HepG2 (cell line): ENCODE measurements around the gene FAAP20. TPM values are rescaled to one million over a fixed set of nuclear protein-coding genes. Genes with fewer than 3 reads are reported as not detected.

Experiments used
- GABPB1 ChIP-seq: IDR thresholded peaks from 2 replicates; pipeline ENCODE4 v1.6.1; 2016; ENCODE audit warnings: mild to moderate bottlenecking, missing genetic modification reagents, moderate library complexity, missing compliant biosample characterization
- KLF16 ChIP-seq, 2 experiments: sonication (generic) in 1 of 2; formaldehyde crosslinking in 1 of 2; IDR thresholded peaks; 2 replicates each; pipeline versions ENCODE4 v1.6.1 to v1.8.0; 2016 to 2023; ENCODE audit warnings: missing genetic modification reagents in 2 of 2, missing compliant biosample characterization in 1 of 2
- MAFF ChIP-seq: IDR thresholded peaks from 2 replicates; pipeline ENCODE4 v1.6.1; 2011; ENCODE audit warnings: low read depth, low read length, improper control_type of control experiment
- ZNF121 ChIP-seq: sonication (generic); formaldehyde crosslinking; IDR thresholded peaks from 2 replicates; pipeline ENCODE4 v1.5.0; 2020; ENCODE audit warnings: mild to moderate bottlenecking, missing genetic modification reagents
- ZNF747 ChIP-seq: sonication (generic); formaldehyde crosslinking; IDR thresholded peaks from 2 replicates; pipeline ENCODE4 v1.8.1; 2023; ENCODE audit warnings: missing genetic modification reagents, mild to moderate bottlenecking, borderline replicate concordance
- polyA plus RNA-seq, 8 experiments: library from polyadenylated mRNA; depleted of rRNA in 3 of 8; stranded (reverse) in 7 of 8; unstranded in 1 of 8; fragments of >200 nt; fragmentation: Illumina TruSeq in 4 of 8; extraction: Trizol in 4 of 8; gene quantifications; 2 replicates each; pipeline versions ENCODE4 v1.2.1 to v1.2.3, GENCODE V29; 2011 to 2016; ENCODE audit warnings: low read depth in 4 of 8, missing spikeins in 1 of 8, mixed read lengths in 1 of 8; ENCODE audit not compliant: insufficient read depth in 1 of 8
- total RNA-seq, 5 experiments: library from RNA; depleted of rRNA; stranded (reverse); fragments of >200 nt; fragmentation: Illumina TruSeq; extraction: Trizol; gene quantifications; 2 replicates each; pipeline ENCODE4 v1.2.3, GENCODE V29; 2016; ENCODE audit warnings: low read depth in 1 of 5
- TF ChIP-seq, protein P1 (sequence below): sonication (generic); formaldehyde crosslinking; IDR thresholded peaks from 2 replicates; pipeline ENCODE4 v1.5.1; 2020; ENCODE audit warnings: mild to moderate bottlenecking, missing genetic modification reagents, moderate library complexity
- TF ChIP-seq, protein P2 (sequence below): sonication (generic); formaldehyde crosslinking; IDR thresholded peaks from 2 replicates; pipeline ENCODE4 v1.4.0; 2020; ENCODE audit warnings: missing genetic modification reagents, borderline replicate concordance
- TF ChIP-seq, protein P3 (sequence below): sonication (generic); formaldehyde crosslinking; IDR thresholded peaks from 2 replicates; pipeline ENCODE4 v1.8.1; 2022; ENCODE audit warnings: mild to moderate bottlenecking, missing genetic modification reagents
- TF ChIP-seq, protein P4 (sequence below): sonication (generic); formaldehyde crosslinking; IDR thresholded peaks from 2 replicates; pipeline ENCODE4 v1.8.1; 2023; ENCODE audit warnings: mild to moderate bottlenecking, missing genetic modification reagents
- TF ChIP-seq, protein P5 (sequence below): IDR thresholded peaks from 2 replicates; pipeline ENCODE4 v1.6.1; 2016; ENCODE audit warnings: low read depth, missing genetic modification reagents, missing compliant biosample characterization
- TF ChIP-seq, protein P6 (sequence below): sonication (generic); formaldehyde crosslinking; IDR thresholded peaks from 2 replicates; pipeline ENCODE4 v1.4.0; 2020; ENCODE audit warnings: mild to moderate bottlenecking, missing genetic modification reagents

The FAAP20 gene
- total and polyA plus RNA-seq, 2 of the 13 experiments (the other 11 are each of a cell fraction or from before 2014, with no cell fraction given), result 9.6 to 10.8 TPM

DNA sequence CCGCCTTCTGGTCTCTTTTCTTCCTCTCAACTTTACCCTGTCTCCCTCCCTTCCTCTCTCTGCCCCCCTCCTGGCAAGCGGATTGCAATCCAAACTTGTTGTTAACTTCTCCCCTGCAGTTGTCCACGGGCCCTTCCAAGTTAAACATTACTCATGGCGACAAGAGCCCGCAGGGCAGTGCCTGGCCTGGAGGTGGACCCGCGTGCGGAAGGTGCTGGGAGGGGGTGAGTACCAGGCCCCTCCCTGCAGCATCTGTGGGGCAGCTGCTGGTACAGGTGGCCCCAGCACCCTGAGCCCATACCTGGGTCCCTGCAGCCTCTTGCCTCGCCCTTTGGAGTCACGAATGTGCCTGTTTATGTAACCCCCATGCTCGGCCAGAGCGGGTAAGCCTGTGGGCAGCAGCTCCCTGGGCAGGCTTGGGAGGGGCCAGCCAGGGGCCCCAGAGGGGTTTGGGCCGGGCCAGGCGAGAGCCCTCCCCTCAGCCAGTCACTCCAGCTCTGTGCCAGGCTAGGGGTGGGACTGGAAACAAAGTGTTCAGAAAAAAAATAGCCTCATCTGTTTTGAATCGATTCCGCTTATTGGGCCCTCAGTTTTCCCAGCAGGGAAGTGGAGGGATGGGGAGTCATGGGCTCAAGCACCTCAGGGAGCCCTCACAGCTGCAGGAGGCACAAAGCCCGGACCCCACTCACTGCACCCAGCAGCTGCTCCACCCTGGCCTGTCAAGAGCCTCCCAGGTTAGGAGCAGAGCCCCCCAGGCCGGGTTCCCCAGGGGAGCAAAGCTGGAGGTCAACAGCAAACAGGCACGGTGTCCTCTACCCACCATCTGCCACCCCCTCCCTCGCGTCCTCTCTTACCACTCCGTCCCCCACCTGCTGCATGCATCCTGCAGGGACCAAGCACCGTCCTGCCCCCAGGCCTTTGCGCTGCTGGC lies 14.0 kb upstream of the FAAP20 start (continued):
- TF ChIP-seq, protein P1, sequence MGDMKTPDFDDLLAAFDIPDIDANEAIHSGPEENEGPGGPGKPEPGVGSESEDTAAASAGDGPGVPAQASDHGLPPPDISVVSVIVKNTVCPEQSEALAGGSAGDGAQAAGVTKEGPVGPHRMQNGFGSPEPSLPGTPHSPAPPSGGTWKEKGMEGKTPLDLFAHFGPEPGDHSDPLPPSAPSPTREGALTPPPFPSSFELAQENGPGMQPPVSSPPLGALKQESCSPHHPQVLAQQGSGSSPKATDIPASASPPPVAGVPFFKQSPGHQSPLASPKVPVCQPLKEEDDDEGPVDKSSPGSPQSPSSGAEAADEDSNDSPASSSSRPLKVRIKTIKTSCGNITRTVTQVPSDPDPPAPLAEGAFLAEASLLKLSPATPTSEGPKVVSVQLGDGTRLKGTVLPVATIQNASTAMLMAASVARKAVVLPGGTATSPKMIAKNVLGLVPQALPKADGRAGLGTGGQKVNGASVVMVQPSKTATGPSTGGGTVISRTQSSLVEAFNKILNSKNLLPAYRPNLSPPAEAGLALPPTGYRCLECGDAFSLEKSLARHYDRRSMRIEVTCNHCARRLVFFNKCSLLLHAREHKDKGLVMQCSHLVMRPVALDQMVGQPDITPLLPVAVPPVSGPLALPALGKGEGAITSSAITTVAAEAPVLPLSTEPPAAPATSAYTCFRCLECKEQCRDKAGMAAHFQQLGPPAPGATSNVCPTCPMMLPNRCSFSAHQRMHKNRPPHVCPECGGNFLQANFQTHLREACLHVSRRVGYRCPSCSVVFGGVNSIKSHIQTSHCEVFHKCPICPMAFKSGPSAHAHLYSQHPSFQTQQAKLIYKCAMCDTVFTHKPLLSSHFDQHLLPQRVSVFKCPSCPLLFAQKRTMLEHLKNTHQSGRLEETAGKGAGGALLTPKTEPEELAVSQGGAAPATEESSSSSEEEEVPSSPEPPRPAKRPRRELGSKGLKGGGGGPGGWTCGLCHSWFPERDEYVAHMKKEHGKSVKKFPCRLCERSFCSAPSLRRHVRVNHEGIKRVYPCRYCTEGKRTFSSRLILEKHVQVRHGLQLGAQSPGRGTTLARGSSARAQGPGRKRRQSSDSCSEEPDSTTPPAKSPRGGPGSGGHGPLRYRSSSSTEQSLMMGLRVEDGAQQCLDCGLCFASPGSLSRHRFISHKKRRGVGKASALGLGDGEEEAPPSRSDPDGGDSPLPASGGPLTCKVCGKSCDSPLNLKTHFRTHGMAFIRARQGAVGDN (CRISPR knock-in tag), result peak; percentile 48
- TF ChIP-seq, protein P2, sequence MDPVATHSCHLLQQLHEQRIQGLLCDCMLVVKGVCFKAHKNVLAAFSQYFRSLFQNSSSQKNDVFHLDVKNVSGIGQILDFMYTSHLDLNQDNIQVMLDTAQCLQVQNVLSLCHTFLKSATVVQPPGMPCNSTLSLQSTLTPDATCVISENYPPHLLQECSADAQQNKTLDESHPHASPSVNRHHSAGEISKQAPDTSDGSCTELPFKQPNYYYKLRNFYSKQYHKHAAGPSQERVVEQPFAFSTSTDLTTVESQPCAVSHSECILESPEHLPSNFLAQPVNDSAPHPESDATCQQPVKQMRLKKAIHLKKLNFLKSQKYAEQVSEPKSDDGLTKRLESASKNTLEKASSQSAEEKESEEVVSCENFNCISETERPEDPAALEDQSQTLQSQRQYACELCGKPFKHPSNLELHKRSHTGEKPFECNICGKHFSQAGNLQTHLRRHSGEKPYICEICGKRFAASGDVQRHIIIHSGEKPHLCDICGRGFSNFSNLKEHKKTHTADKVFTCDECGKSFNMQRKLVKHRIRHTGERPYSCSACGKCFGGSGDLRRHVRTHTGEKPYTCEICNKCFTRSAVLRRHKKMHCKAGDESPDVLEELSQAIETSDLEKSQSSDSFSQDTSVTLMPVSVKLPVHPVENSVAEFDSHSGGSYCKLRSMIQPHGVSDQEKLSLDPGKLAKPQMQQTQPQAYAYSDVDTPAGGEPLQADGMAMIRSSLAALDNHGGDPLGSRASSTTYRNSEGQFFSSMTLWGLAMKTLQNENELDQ (CRISPR knock-in tag), result no peak
- TF ChIP-seq ZNF747 (CRISPR knock-in tag) (no peak; the same call in 1 of the 2 replicates), MAFF (no peak), ZNF121 (CRISPR knock-in tag) (no peak), KLF16 (CRISPR knock-in tag; IDR thresholded peaks at IDR 0.05) (no peak; a peak in 1 of 4 replicates), GABPB1 (no peak; the same call in 1 of the 2 replicates)
- TF ChIP-seq, protein P3, sequence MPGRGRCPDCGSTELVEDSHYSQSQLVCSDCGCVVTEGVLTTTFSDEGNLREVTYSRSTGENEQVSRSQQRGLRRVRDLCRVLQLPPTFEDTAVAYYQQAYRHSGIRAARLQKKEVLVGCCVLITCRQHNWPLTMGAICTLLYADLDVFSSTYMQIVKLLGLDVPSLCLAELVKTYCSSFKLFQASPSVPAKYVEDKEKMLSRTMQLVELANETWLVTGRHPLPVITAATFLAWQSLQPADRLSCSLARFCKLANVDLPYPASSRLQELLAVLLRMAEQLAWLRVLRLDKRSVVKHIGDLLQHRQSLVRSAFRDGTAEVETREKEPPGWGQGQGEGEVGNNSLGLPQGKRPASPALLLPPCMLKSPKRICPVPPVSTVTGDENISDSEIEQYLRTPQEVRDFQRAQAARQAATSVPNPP (CRISPR knock-in tag), result no peak
- TF ChIP-seq, protein P4, sequence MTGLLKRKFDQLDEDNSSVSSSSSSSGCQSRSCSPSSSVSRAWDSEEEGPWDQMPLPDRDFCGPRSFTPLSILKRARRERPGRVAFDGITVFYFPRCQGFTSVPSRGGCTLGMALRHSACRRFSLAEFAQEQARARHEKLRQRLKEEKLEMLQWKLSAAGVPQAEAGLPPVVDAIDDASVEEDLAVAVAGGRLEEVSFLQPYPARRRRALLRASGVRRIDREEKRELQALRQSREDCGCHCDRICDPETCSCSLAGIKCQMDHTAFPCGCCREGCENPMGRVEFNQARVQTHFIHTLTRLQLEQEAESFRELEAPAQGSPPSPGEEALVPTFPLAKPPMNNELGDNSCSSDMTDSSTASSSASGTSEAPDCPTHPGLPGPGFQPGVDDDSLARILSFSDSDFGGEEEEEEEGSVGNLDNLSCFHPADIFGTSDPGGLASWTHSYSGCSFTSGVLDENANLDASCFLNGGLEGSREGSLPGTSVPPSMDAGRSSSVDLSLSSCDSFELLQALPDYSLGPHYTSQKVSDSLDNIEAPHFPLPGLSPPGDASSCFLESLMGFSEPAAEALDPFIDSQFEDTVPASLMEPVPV (CRISPR knock-in tag), result no peak
- TF ChIP-seq, protein P5, sequence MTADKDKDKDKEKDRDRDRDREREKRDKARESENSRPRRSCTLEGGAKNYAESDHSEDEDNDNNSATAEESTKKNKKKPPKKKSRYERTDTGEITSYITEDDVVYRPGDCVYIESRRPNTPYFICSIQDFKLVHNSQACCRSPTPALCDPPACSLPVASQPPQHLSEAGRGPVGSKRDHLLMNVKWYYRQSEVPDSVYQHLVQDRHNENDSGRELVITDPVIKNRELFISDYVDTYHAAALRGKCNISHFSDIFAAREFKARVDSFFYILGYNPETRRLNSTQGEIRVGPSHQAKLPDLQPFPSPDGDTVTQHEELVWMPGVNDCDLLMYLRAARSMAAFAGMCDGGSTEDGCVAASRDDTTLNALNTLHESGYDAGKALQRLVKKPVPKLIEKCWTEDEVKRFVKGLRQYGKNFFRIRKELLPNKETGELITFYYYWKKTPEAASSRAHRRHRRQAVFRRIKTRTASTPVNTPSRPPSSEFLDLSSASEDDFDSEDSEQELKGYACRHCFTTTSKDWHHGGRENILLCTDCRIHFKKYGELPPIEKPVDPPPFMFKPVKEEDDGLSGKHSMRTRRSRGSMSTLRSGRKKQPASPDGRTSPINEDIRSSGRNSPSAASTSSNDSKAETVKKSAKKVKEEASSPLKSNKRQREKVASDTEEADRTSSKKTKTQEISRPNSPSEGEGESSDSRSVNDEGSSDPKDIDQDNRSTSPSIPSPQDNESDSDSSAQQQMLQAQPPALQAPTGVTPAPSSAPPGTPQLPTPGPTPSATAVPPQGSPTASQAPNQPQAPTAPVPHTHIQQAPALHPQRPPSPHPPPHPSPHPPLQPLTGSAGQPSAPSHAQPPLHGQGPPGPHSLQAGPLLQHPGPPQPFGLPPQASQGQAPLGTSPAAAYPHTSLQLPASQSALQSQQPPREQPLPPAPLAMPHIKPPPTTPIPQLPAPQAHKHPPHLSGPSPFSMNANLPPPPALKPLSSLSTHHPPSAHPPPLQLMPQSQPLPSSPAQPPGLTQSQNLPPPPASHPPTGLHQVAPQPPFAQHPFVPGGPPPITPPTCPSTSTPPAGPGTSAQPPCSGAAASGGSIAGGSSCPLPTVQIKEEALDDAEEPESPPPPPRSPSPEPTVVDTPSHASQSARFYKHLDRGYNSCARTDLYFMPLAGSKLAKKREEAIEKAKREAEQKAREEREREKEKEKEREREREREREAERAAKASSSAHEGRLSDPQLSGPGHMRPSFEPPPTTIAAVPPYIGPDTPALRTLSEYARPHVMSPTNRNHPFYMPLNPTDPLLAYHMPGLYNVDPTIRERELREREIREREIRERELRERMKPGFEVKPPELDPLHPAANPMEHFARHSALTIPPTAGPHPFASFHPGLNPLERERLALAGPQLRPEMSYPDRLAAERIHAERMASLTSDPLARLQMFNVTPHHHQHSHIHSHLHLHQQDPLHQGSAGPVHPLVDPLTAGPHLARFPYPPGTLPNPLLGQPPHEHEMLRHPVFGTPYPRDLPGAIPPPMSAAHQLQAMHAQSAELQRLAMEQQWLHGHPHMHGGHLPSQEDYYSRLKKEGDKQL (CRISPR knock-in tag), result no peak
- TF ChIP-seq, protein P6, sequence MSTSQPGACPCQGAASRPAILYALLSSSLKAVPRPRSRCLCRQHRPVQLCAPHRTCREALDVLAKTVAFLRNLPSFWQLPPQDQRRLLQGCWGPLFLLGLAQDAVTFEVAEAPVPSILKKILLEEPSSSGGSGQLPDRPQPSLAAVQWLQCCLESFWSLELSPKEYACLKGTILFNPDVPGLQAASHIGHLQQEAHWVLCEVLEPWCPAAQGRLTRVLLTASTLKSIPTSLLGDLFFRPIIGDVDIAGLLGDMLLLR (CRISPR knock-in tag), result no peak
